RPMI7951 (cell line): ENCODE measurements around the gene SHMT2. TPM values are rescaled to one million over a fixed set of nuclear protein-coding genes. Genes with fewer than 3 reads are reported as not detected.

Experiments used
- DNase-seq: peaks from one replicate; pipeline ENCODE4 v3.0.0-alpha.2; 2012; ENCODE audit warnings: low read depth
- total RNA-seq: library from RNA; depleted of rRNA; stranded (reverse); fragments of >200 nt; shearing (Covaris generic); gene quantifications from 2 replicates; pipeline ENCODE4 v1.2.3, GENCODE V29; 2014

SHMT2 gene
- total RNA-seq, 1 experiment from 2014 or later: 108 TPM

GRCh38 chr12:57239587-57240065, 10.1 kb downstream of the SHMT2 start:
- DNase-seq: no peak

GRCh38 chr12:57240066-57240921, 10.8 kb downstream of the SHMT2 start:
- peak; percentile 39 for DNase-seq

- DNase-seq: no peak
These were observed 11.5 kb downstream of the SHMT2 start for GRCh38 chr12:57240926-57241401.

- no peak for DNase-seq
These were observed 12.1 kb downstream of the SHMT2 start for GRCh38 chr12:57241402-57242310.

GRCh38 chr12:57242329-57242690, 12.8 kb downstream of the SHMT2 start:
- no peak for DNase-seq

GRCh38 chr12:57242691-57243454, 13.4 kb downstream of the SHMT2 start:
- DNase-seq: peak; percentile 18

GRCh38 chr12:57243521-57244311, 14.2 kb downstream of the SHMT2 start:
- DNase-seq: peak; percentile 57

GRCh38 chr12:57244312-57244696, 14.8 kb downstream of the SHMT2 start:
- DNase-seq: no peak

- no peak for DNase-seq
These were observed 17.5 kb downstream of the SHMT2 start for GRCh38 chr12:57247041-57247440.

- no peak for DNase-seq
These were observed 19.6 kb downstream of the SHMT2 start for GRCh38 chr12:57248934-57249742.

- DNase-seq: no peak
These were observed 21.0 kb downstream of the SHMT2 start for GRCh38 chr12:57250541-57250940.

GRCh38 chr12:57250956-57251355, 21.4 kb downstream of the SHMT2 start, which contains the start of gene STAC3:
TSS of gene STAC3 (minus strand) at chr12:57251187. CDS start at chr12:57249636, 1,551 bp downstream.
- DNase-seq: no peak

- no peak for DNase-seq
These were observed 25.2 kb downstream of the SHMT2 start for GRCh38 chr12:57254506-57255280.

- DNase-seq: no peak
These were observed 26.4 kb downstream of the SHMT2 start for GRCh38 chr12:57255916-57256315.

- no peak for DNase-seq
These were observed 29.8 kb downstream of the SHMT2 start for GRCh38 chr12:57258977-57259970.

GRCh38 chr12:57260366-57260765, 30.9 kb downstream of the SHMT2 start:
- no peak for DNase-seq

- no peak for DNase-seq
These were observed 31.9 kb downstream of the SHMT2 start for GRCh38 chr12:57261428-57261865.
